A549 (cell line): ENCODE results near the gene RYR3. TPM values are rescaled to one million over a fixed set of nuclear protein-coding genes. Genes with fewer than 3 reads are reported as not detected.
"Not testable (repeated sequence)": the region's sequence is repeated elsewhere in the genome, so short reads cannot be mapped to it uniquely, and the experiment has no call there.

ENCODE experiments used
- ATAC-seq, 2 experiments: fragments of 200-7000 bp in 1 of 2; fragments of >200 bp in 1 of 2; cut with Nextera tagmentation in 1 of 2; cut with Tn5 transposase in 1 of 2; 3 replicates each; pipeline versions ENCODE4 v1.8.0 to v1.9.1; 2018 to 2020; ENCODE audit warnings: mild to moderate bottlenecking in 1 of 2, moderate library complexity in 1 of 2
- CTCF ChIA-PET: fragments of 300-600 bp; sonication (Branson Sonifier 250); formaldehyde crosslinking; extraction: SDS; loops from one replicate; lab custom pipeline; 2021; ENCODE audit warnings: antibody characterized with exemption, inconsistent platforms; lab: Yijun Ruan, JAX
- POLR2A ChIA-PET: fragments of 350-600 bp; formaldehyde crosslinking; extraction: SDS; loops from one replicate; lab custom pipeline; 2021; ENCODE audit warnings: antibody characterized with exemption, inconsistent platforms; lab: Yijun Ruan, JAX
- DNase-seq, 2 experiments: peaks; one replicate each; pipeline versions ENCODE4 v3.0.0 to v3.0.0-alpha.2; 2011 to 2016; ENCODE audit warnings: low read depth in 1 of 2, low spot score in 1 of 2
- FAIRE-seq: peaks from 2 replicates; lab custom pipeline; 2011; peaks lifted over from hg19 to GRCh38; lab: Jason Lieb, UNC
- H3K27ac ChIP-seq, 2 experiments: fragments of >200 bp; sonication (Bioruptor Twin); formaldehyde crosslinking; 3 replicates each; pipeline ENCODE4 v1.5.1; 2016 to 2017
- H3K4me1 ChIP-seq: fragments of >200 bp; sonication (Bioruptor Twin); formaldehyde crosslinking; 3 replicates; pipeline ENCODE4 v1.6.1; 2016
- H3K4me2 ChIP-seq: fragments of >200 bp; sonication (Bioruptor Twin); formaldehyde crosslinking; 3 replicates; pipeline ENCODE4 v1.6.1; 2016
- H3K4me3 ChIP-seq: fragments of >200 bp; sonication (Bioruptor Twin); formaldehyde crosslinking; 3 replicates; pipeline ENCODE4 v1.5.1; 2016
- H3K9me3 ChIP-seq: fragments of >200 bp; sonication (Bioruptor Twin); formaldehyde crosslinking; 3 replicates; pipeline ENCODE4 v1.6.1; 2016
- ATOH8 ChIP-seq: fragments of 250-450 bp; sonication (Bioruptor Pico); IDR thresholded peaks from 2 replicates; pipeline ENCODE4 v1.5.0; 2020; ENCODE audit warnings: low read depth, mild to moderate bottlenecking, moderate library complexity
- BCL3 ChIP-seq: fragments of >200 bp; sonication (Bioruptor Twin); formaldehyde crosslinking; IDR thresholded peaks from 3 replicates; pipeline ENCODE4 v1.6.1; 2016
- CBX8 ChIP-seq: fragments of 200-600 bp; sonication (generic); IDR thresholded peaks from 2 replicates; pipeline ENCODE4 v1.6.1; 2016
- CEBPB ChIP-seq, 2 experiments: fragments of >200 bp in 1 of 2; sonication (Bioruptor Twin) in 1 of 2; formaldehyde crosslinking in 1 of 2; IDR thresholded peaks; 2 replicates each; pipeline ENCODE4 v1.6.1; 2012 to 2016
- CHD4 ChIP-seq: fragments of 200-600 bp; sonication (generic); IDR thresholded peaks from 2 replicates; pipeline ENCODE4 v1.6.1; 2016; ENCODE audit warnings: antibody characterized with exemption, mild to moderate bottlenecking, borderline replicate concordance
- CTCF ChIP-seq: fragments of >200 bp; sonication (Bioruptor Twin); formaldehyde crosslinking; IDR thresholded peaks from 3 replicates; pipeline ENCODE4 v1.5.1; 2016
- ESRRA ChIP-seq: fragments of 150-350 bp; IDR thresholded peaks from 2 replicates; pipeline ENCODE4 v1.6.1; 2014; ENCODE audit warnings: mild to moderate bottlenecking, low read length, borderline replicate concordance
- FOSB ChIP-seq: fragments of 250-450 bp; sonication (Bioruptor Pico); IDR thresholded peaks from 2 replicates; pipeline ENCODE4 v1.5.0; 2020; ENCODE audit warnings: mild to moderate bottlenecking, moderate library complexity
- FOSL2 ChIP-seq, 2 experiments: fragments of 450-650 bp in 1 of 2; fragments of >200 bp in 1 of 2; sonication (Bioruptor Twin) in 1 of 2; formaldehyde crosslinking; IDR thresholded peaks; 2 replicates each; pipeline versions ENCODE4 v1.5.0 to v1.6.1; 2016 to 2020; ENCODE audit warnings: mild to moderate bottlenecking in 1 of 2, moderate library complexity in 1 of 2
- FOXS1 ChIP-seq: fragments of 250-450 bp; sonication (Bioruptor Pico); IDR thresholded peaks from 2 replicates; pipeline ENCODE4 v1.5.0; 2020; ENCODE audit warnings: mild to moderate bottlenecking, moderate library complexity
- GATA3 ChIP-seq: IDR thresholded peaks from 2 replicates; pipeline ENCODE4 v1.6.1; 2012; ENCODE audit warnings: borderline replicate concordance
- HES2 ChIP-seq: fragments of >200 bp; sonication (Bioruptor Twin); formaldehyde crosslinking; IDR thresholded peaks from 2 replicates; pipeline ENCODE4 v1.6.1; 2016
- JUN ChIP-seq, 2 experiments: fragments of >200 bp; sonication (Bioruptor Twin); formaldehyde crosslinking; IDR thresholded peaks; 2 replicates in 1 of 2; 3 replicates in 1 of 2; pipeline ENCODE4 v1.6.1; 2016 to 2017
- KDM1A ChIP-seq: fragments of 200-600 bp; sonication (generic); IDR thresholded peaks from 2 replicates; pipeline ENCODE4 v1.6.1; 2016; ENCODE audit warnings: low read depth, mild to moderate bottlenecking
- KDM5A ChIP-seq: fragments of 200-600 bp; sonication (generic); IDR thresholded peaks from 2 replicates; pipeline ENCODE4 v1.6.1; 2016; ENCODE audit warnings: antibody characterized with exemption, mild to moderate bottlenecking
- MAFK ChIP-seq: fragments of 450-650 bp; IDR thresholded peaks from 2 replicates; pipeline ENCODE4 v1.6.1; 2014; ENCODE audit not compliant: partially characterized antibody
- MAX ChIP-seq: IDR thresholded peaks from 2 replicates; pipeline ENCODE4 v1.6.1; 2012
- MAZ ChIP-seq: fragments of 150-350 bp; IDR thresholded peaks from 2 replicates; pipeline ENCODE4 v1.6.1; 2014; ENCODE audit warnings: antibody characterized with exemption, low read depth, low read length, borderline replicate concordance
- NPAS2 ChIP-seq: fragments of 250-450 bp; sonication (Bioruptor Pico); IDR thresholded peaks from 2 replicates; pipeline ENCODE4 v1.8.0; 2022; ENCODE audit warnings: mild to moderate bottlenecking, moderate library complexity, borderline replicate concordance
- NR3C1 ChIP-seq: fragments of >200 bp; sonication (Bioruptor Twin); formaldehyde crosslinking; IDR thresholded peaks from 3 replicates; pipeline ENCODE4 v1.6.1; 2017
- PBX3 ChIP-seq: IDR thresholded peaks from 2 replicates; pipeline ENCODE4 v1.6.1; 2012
- PHF8 ChIP-seq: fragments of 200-600 bp; sonication (generic); IDR thresholded peaks from 2 replicates; pipeline ENCODE4 v1.6.1; 2016; ENCODE audit warnings: low read depth, mild to moderate bottlenecking, antibody characterized with exemption, moderate library complexity, borderline replicate concordance
- RAD21 ChIP-seq, 2 experiments: fragments of >200 bp in 1 of 2; sonication (Bioruptor Twin) in 1 of 2; formaldehyde crosslinking in 1 of 2; IDR thresholded peaks in 1 of 2; conservative IDR thresholded peaks in 1 of 2; 2 replicates in 1 of 2; 3 replicates in 1 of 2; pipeline ENCODE4 v1.6.1; 2012 to 2018; ENCODE audit warnings: inconsistent platforms in 1 of 2
- RARB ChIP-seq: fragments of 250-450 bp; sonication (Bioruptor Pico); IDR thresholded peaks from 2 replicates; pipeline ENCODE4 v1.8.0; 2021; ENCODE audit warnings: mild to moderate bottlenecking, moderate library complexity
- RCOR1 ChIP-seq: fragments of 150-350 bp; IDR thresholded peaks from 2 replicates; pipeline ENCODE4 v1.6.1; 2014; ENCODE audit warnings: antibody characterized with exemption, low read length, low read depth
- RFX5 ChIP-seq: fragments of 450-650 bp; IDR thresholded peaks from 2 replicates; pipeline ENCODE4 v1.7.1; 2014; ENCODE audit warnings: antibody characterized with exemption, mild to moderate bottlenecking, moderate library complexity
- SREBF2 ChIP-seq: fragments of 450-650 bp; IDR thresholded peaks from 2 replicates; pipeline ENCODE4 v1.6.1; 2014; ENCODE audit warnings: mild to moderate bottlenecking, moderate library complexity
- USF2 ChIP-seq: fragments of 450-650 bp; IDR thresholded peaks from 2 replicates; pipeline ENCODE4 v1.6.1; 2014; ENCODE audit warnings: antibody characterized with exemption
- ZNF302 ChIP-seq: fragments of 250-450 bp; sonication (Bioruptor Pico); IDR thresholded peaks from 2 replicates; pipeline ENCODE4 v1.9.0; 2021; ENCODE audit warnings: inconsistent platforms, mild to moderate bottlenecking, moderate library complexity
- WGBS: methylation state at CpG from one replicate; pipeline ENCODE4 v1.1.6; 2017; ENCODE audit errors: missing lambda C conversion rate; 5-methylcytosine and 5-hydroxymethylcytosine counted together
- polyA plus RNA-seq, 4 experiments: library from polyadenylated mRNA; depleted of rRNA in 3 of 4; stranded (reverse); fragments of >200 nt; fragmentation: RNase III in 1 of 4; extraction: RNeasy Plus Mini Kit Qiagen cat#74134 plus additional on column Dnase treatment in 1 of 4; gene quantifications; 2 replicates in 3 of 4; 3 replicates in 1 of 4; pipeline ENCODE4 v1.2.3, GENCODE V29; 2011 to 2017

RYR3 gene
- polyA plus RNA-seq, 2 of the 4 experiments (the other 2 are of a cell fraction): 0.03 TPM; not detected in 1

GRCh38 chr15:33587773-33588172 is 277.0 kb downstream of the RYR3 start:
- no peak overlapping the region for H3K27ac ChIP-seq
- ChIA-PET CTCF (no interaction called here), POLR2A (no interaction called here)
- ATAC-seq (no peak), DNase-seq (peak in 1 of 2 experiments; percentile 12), FAIRE-seq (no peak)
- no peaks in the 10 kb centered on the region for H3K4me1 ChIP-seq
- WGBS: 22% methylated on average over 2 of the region's 2 CpGs
- no peaks in the 10 kb centered on the region for H3K9me3 ChIP-seq
- no peak for TF ChIP-seq ATOH8 (CRISPR knock-in tag)
- TF ChIP-seq CHD4: no peak
- TF ChIP-seq BCL3: no peak
- no peak for TF ChIP-seq MAX
- no peak for TF ChIP-seq FOSB
- TF ChIP-seq RARB: no peak
- TF ChIP-seq PHF8: no peak
- TF ChIP-seq RAD21 (conservative IDR thresholded peaks at IDR 0.05 in 1 of 2, IDR thresholded peaks at IDR 0.05 in 1 of 2): no peak
- no peak for TF ChIP-seq ZNF302 (CRISPR knock-in tag)
- no peak for TF ChIP-seq PBX3
- TF ChIP-seq NR3C1: no peak
- TF ChIP-seq NPAS2 (CRISPR knock-in tag): no peak
- TF ChIP-seq SREBF2: no peak
- TF ChIP-seq HES2: no peak
- H3K4me3 ChIP-seq: no peak overlapping the region
- no peak overlapping the region for H3K4me2 ChIP-seq

- H3K4me2 ChIP-seq: no peak overlapping the region
- WGBS: 18% methylated on average over 5 of the region's 5 CpGs
- H3K4me3 ChIP-seq: no peak overlapping the region
- H3K9me3 ChIP-seq: no peaks in the 10 kb centered on the region
- CTCF ChIA-PET: interaction anchor here (0.5 kb wide), 1 partner anchor 761 kb away, joined by 3 read pairs; no protein-coding TSS in a partner anchor
- POLR2A ChIA-PET: no interaction called here
- TF ChIP-seq FOSL2 (IDR thresholded peaks at IDR 0.05) (no peak), FOSL2 (CRISPR knock-in tag; IDR thresholded peaks at IDR 0.05) (no peak), PBX3 (no peak), MAFK (no peak), NPAS2 (CRISPR knock-in tag) (no peak), RCOR1 (no peak), KDM5A (no peak), KDM1A (no peak), USF2 (no peak), FOXS1 (CRISPR knock-in tag) (no peak), MAZ (no peak), ESRRA (no peak), CEBPB (IDR thresholded peaks at IDR 0.05) (no peak), GATA3 (no peak), HES2 (no peak), CBX8 (no peak), RFX5 (no peak), JUN (IDR thresholded peaks at IDR 0.05) (no peak), CTCF (no peak)
- TF ChIP-seq, all 56 proteins: peak for 0
- ATAC-seq (no peak), FAIRE-seq (no peak), DNase-seq (no peak)
- no peaks in the 10 kb centered on the region for H3K4me1 ChIP-seq
- no peak overlapping the region for H3K27ac ChIP-seq
Observed at GRCh38 chr15:33592864-33593263, 282.1 kb downstream of the RYR3 start.

GRCh38 chr15:33598382-33598781 is 287.6 kb downstream of the RYR3 start:
- CTCF ChIA-PET: interaction anchor here (0.7 to 1.3 kb wide), 4 partner anchors 12 to 306 kb away, joined by 3 to 4 read pairs (median 3); no protein-coding TSS in a partner anchor
- WGBS: 42% methylated on average over 4 of the region's 4 CpGs
- POLR2A ChIA-PET: not testable (repeated sequence)

More at GRCh38 chr15:33598382-33598781, 287.6 kb downstream of the RYR3 start:
- not testable (repeated sequence) for H3K4me3 ChIP-seq, ATAC-seq, FAIRE-seq, H3K4me2 ChIP-seq, H3K27ac ChIP-seq, H3K9me3 ChIP-seq, H3K4me1 ChIP-seq, DNase-seq
